Testis (tissue), 2 donors: ENCODE measurements around the gene ALG9.

Experiments used
- CTCF ChIP-seq, 3 experiments: fragments of 450-650 bp in 2 of 3; fragments of 200-600 bp in 1 of 3; sonication (generic) in 1 of 3; IDR thresholded peaks; one replicate each; pipeline ENCODE4 v1.5.1; 2016 to 2019; ENCODE audit warnings: antibody characterized with exemption in 3 of 3, mild to moderate bottlenecking in 2 of 3, moderate library complexity in 1 of 3
- POLR2A ChIP-seq: fragments of 450-650 bp; IDR thresholded peaks from one replicate; pipeline ENCODE4 v1.6.1; 2017; ENCODE audit warnings: antibody characterized with exemption, mild to moderate bottlenecking, moderate library complexity

- TF ChIP-seq CTCF (IDR thresholded peaks at IDR 0.05) (no peak), POLR2A (no peak)
These were observed 33.3 kb downstream of the ALG9 start for GRCh38 chr11:111838054-111838453.
